ENCODE data around the gene FLT3.
"Not testable (repeated sequence)": the region's sequence is repeated elsewhere in the genome, so short reads cannot be mapped to it uniquely, and the experiment has no call there.

Gene FLT3

GRCh38 chr13:28099396-28100149 lies 803 bp downstream of the FLT3 start:
- DNase-seq = no peak

GRCh38 chr13:28097503-28097902 lies 2.9 kb downstream of the FLT3 start:
- DNase-seq = no peak

- DNase-seq = no peak
Measured at GRCh38 chr13:28094306-28094705, 6.1 kb downstream of the FLT3 start.

GRCh38 chr13:28093881-28094280 lies 6.5 kb downstream of the FLT3 start:
- no peak for DNase-seq

- DNase-seq = no peak
Measured at GRCh38 chr13:28092431-28092830, 7.9 kb downstream of the FLT3 start.

- DNase-seq = no peak
Measured at GRCh38 chr13:28089065-28089464, 11.3 kb downstream of the FLT3 start.

- not testable (repeated sequence) for DNase-seq
Measured at GRCh38 chr13:28077820-28078219, 22.6 kb downstream of the FLT3 start.

GRCh38 chr13:28077231-28077630 lies 23.1 kb downstream of the FLT3 start:
- no peak for DNase-seq

GRCh38 chr13:28071424-28071823 lies 29.0 kb downstream of the FLT3 start:
- DNase-seq = no peak

- no peak for DNase-seq
Measured at GRCh38 chr13:28067491-28067890, 32.9 kb downstream of the FLT3 start.

- no peak for DNase-seq
Measured at GRCh38 chr13:28058866-28059613, 41.3 kb downstream of the FLT3 start.

GRCh38 chr13:28056970-28057712 lies 43.2 kb downstream of the FLT3 start:
- DNase-seq = no peak

- DNase-seq = no peak
Measured at GRCh38 chr13:28056426-28056825, 44.0 kb downstream of the FLT3 start.

- no peak for DNase-seq
Measured at GRCh38 chr13:28055357-28055756, 45.0 kb downstream of the FLT3 start.

- no peak for DNase-seq
Measured at GRCh38 chr13:28052945-28053344, 47.4 kb downstream of the FLT3 start.

- DNase-seq = no peak
Measured at GRCh38 chr13:28049880-28050875, 50.2 kb downstream of the FLT3 start.

- no peak for DNase-seq
Measured at GRCh38 chr13:28049215-28049614, 51.2 kb downstream of the FLT3 start.

GRCh38 chr13:28048768-28049167 lies 51.6 kb downstream of the FLT3 start:
- no peak for DNase-seq

GRCh38 chr13:28047757-28048388 lies 52.5 kb downstream of the FLT3 start:
- no peak for DNase-seq

- no peak for DNase-seq
Measured at GRCh38 chr13:28046981-28047380, 53.4 kb downstream of the FLT3 start.

- no peak for DNase-seq
Measured at GRCh38 chr13:28045861-28046260, 54.5 kb downstream of the FLT3 start.

GRCh38 chr13:28044608-28045007 lies 55.8 kb downstream of the FLT3 start:
- no peak for DNase-seq

Data from GOT3 (cell line).